ENCODE data around the gene PTDSS2.

- TF ChIP-seq CTCF (IDR thresholded peaks at IDR 0.05) = no peak
- TF ChIP-seq GABPB1 (CRISPR knock-in tag; IDR thresholded peaks at IDR 0.05) = no peak
- TF ChIP-seq NFYB (CRISPR knock-in tag; conservative IDR thresholded peaks at IDR 0.05; ENCODE audit: low read depth) = no peak
These were observed 35.7 kb upstream of the PTDSS2 start for GRCh38 chr11:414318-414857.
